Naive thymus-derived CD4-positive, alpha-beta T cell (primary cell): ENCODE data around the gene NR6A1. TPM values are rescaled to one million over a fixed set of nuclear protein-coding genes. Genes with fewer than 3 reads are reported as not detected.

Experiments
- ATAC-seq: fragments of 150-1000 bp; cut with Tn5 transposase; 2 replicates; pipeline ENCODE4 v1.10.0; 2021; ENCODE audit warnings: mild to moderate bottlenecking, moderate library complexity
- CTCF ChIA-PET: fragments of 350-600 bp; sonication (Branson Sonifier 250); formaldehyde crosslinking; loops from one replicate; lab custom pipeline; 2021; ENCODE audit warnings: antibody characterized with exemption; lab: Charles Lee
- POLR2A ChIA-PET: fragments of 350-600 bp; sonication (Branson Sonifier 250); formaldehyde crosslinking; loops from one replicate; lab custom pipeline; 2021; ENCODE audit warnings: antibody characterized with exemption, inconsistent platforms; lab: Charles Lee
- DNase-seq, 9 donors: peaks; one replicate each; pipeline versions ENCODE4 v3.0.0 to v3.0.0-alpha.2; 2020 to 2022; ENCODE audit warnings: mixed read lengths in 1 of 9
- H3K27ac ChIP-seq: one replicate; pipeline ENCODE4 v1.7.0; 2013; ENCODE audit warnings: mild to moderate bottlenecking, low read depth, low read length, moderate library complexity
- H3K27me3 ChIP-seq, 2 donors: one replicate each; pipeline ENCODE4 v1.7.0; 2013; ENCODE audit warnings: low read length in 2 of 2, mild to moderate bottlenecking in 2 of 2, moderate library complexity in 2 of 2; ENCODE audit not compliant: control insufficient read depth in 2 of 2, insufficient read depth in 2 of 2
- H3K36me3 ChIP-seq, 3 experiments: 1 replicate in 2 of 3; 2 replicates in 1 of 3; pipeline ENCODE4 v1.7.0; 2013; ENCODE audit warnings: low read length in 3 of 3, mild to moderate bottlenecking in 3 of 3, moderate library complexity in 1 of 3; ENCODE audit not compliant: insufficient read depth in 3 of 3, control insufficient read depth in 2 of 3
- H3K4me1 ChIP-seq, 2 donors: one replicate each; pipeline ENCODE4 v1.7.0; 2013; ENCODE audit warnings: low read length in 2 of 2, mild to moderate bottlenecking in 2 of 2, moderate library complexity in 1 of 2; ENCODE audit not compliant: control insufficient read depth in 2 of 2, insufficient read depth in 2 of 2
- H3K4me3 ChIP-seq: 2 replicates; pipeline ENCODE4 v1.7.0; 2013; ENCODE audit warnings: mild to moderate bottlenecking, low read length
- H3K9me3 ChIP-seq, 3 experiments: 1 replicate in 2 of 3; 2 replicates in 1 of 3; pipeline ENCODE4 v1.7.0; 2013; ENCODE audit warnings: low read length in 3 of 3; ENCODE audit not compliant: control insufficient read depth in 2 of 3
- H3K27ac Mint-ChIP-seq, 9 donors: one replicate each; pipeline ENCODE4 v1.8.0; 2020 to 2022; ENCODE audit warnings: mixed read lengths in 9 of 9, mild to moderate bottlenecking in 8 of 9, moderate library complexity in 5 of 9, inconsistent platforms in 2 of 9
- H3K27me3 Mint-ChIP-seq, 5 donors: one replicate each; pipeline ENCODE4 v1.8.0; 2021 to 2022; ENCODE audit warnings: mixed read lengths in 5 of 5, mild to moderate bottlenecking in 1 of 5
- H3K36me3 Mint-ChIP-seq, 5 donors: one replicate each; pipeline ENCODE4 v1.8.0; 2020 to 2022; ENCODE audit warnings: mixed read lengths in 5 of 5, mild to moderate bottlenecking in 3 of 5, inconsistent platforms in 1 of 5
- H3K4me1 Mint-ChIP-seq, 7 donors: one replicate each; pipeline ENCODE4 v1.8.0; 2020 to 2022; ENCODE audit warnings: mixed read lengths in 7 of 7, mild to moderate bottlenecking in 3 of 7, inconsistent platforms in 1 of 7
- H3K4me3 Mint-ChIP-seq, 10 donors: one replicate each; pipeline ENCODE4 v1.8.0; 2020 to 2022; ENCODE audit warnings: mild to moderate bottlenecking in 10 of 10, mixed read lengths in 10 of 10, moderate library complexity in 6 of 10, inconsistent platforms in 2 of 10
- H3K9me3 Mint-ChIP-seq, 11 donors: one replicate each; pipeline ENCODE4 v1.8.0; 2020 to 2022; ENCODE audit warnings: mixed read lengths in 11 of 11, mild to moderate bottlenecking in 4 of 11, inconsistent platforms in 1 of 11, moderate library complexity in 1 of 11
- intact Hi-C, 2 donors: fragments of 100-400 bp; cut with micrococcal nuclease; formaldehyde crosslinking; loops; one replicate each; pipeline ENCODE4 v1.15.1; 2023
- polyA plus RNA-seq, 2 donors: library from polyadenylated mRNA; unstranded; fragments of 300-500 nt; fragmentation: Illumina TruSeq; gene quantifications; one replicate each; pipeline ENCODE4 v1.2.3, GENCODE V29; 2021
- total RNA-seq, 6 experiments: library from RNA in 5 of 6; stranded (reverse) in 5 of 6; gene quantifications; 1 replicate in 5 of 6; 2 replicates in 1 of 6; pipeline ENCODE4 v1.2.3 and lab custom pipeline; 2021 to 2026

The NR6A1 gene
- total and polyA plus RNA-seq, 7 experiments from 2014 or later, result 0.21 to 0.78 (median 0.51) TPM; not detected in 4

GRCh38 chr9:124557895-124558294, 213.2 kb downstream of the NR6A1 start:
- no peak overlapping the region for H3K4me3 Mint-ChIP-seq
- no peak overlapping the region for H3K27ac Mint-ChIP-seq
- DNase-seq (no peak), ATAC-seq (no peak)
- H3K4me1 Mint-ChIP-seq, result peaks cover 0 to 2% (median 0%) of the 10 kb centered on the region in 7 donors
- POLR2A ChIA-PET, result no interaction called here
- H3K27me3 Mint-ChIP-seq, result peaks cover 0 to 10% (median 0%) of the 10 kb centered on the region in 5 donors
- intact Hi-C loops, result no loop called here
- no peak overlapping the region for H3K27ac ChIP-seq
- no peaks in the 10 kb centered on the region for H3K9me3 Mint-ChIP-seq
- no peaks in the 10 kb centered on the region for H3K9me3 ChIP-seq
- no peaks in the 10 kb centered on the region for H3K36me3 ChIP-seq
- no peaks in the 10 kb centered on the region for H3K27me3 ChIP-seq
- H3K36me3 Mint-ChIP-seq, result no peaks in the 10 kb centered on the region
- no peaks in the 10 kb centered on the region for H3K4me1 ChIP-seq
- H3K4me3 ChIP-seq, result no peak overlapping the region
- CTCF ChIA-PET, result no interaction called here

GRCh38 chr9:124555043-124555442, 216.1 kb downstream of the NR6A1 start:
- Histone ChIP-seq H3K9me3 (no peaks in the 10 kb centered on the region), H3K4me3 (no peak overlapping the region), H3K36me3 (no peaks in the 10 kb centered on the region), H3K27me3 (no peaks in the 10 kb centered on the region), H3K27ac (no peak overlapping the region), H3K4me1 (peaks cover 0 to 4% of the 10 kb centered on the region in 2 donors)
- ATAC-seq, result no peak
- peaks cover 0 to 2% (median 0%) of the 10 kb centered on the region in 7 donors for H3K4me1 Mint-ChIP-seq
- no peak overlapping the region for H3K4me3 Mint-ChIP-seq
- no peak for DNase-seq
- intact Hi-C loops, result no loop called here
- POLR2A ChIA-PET, result interaction anchor here (0.6 kb wide), 1 partner anchor 20 kb away, joined by 3 read pairs; no protein-coding TSS in a partner anchor
- CTCF ChIA-PET, result interaction anchor here (0.6 kb wide), 2 partner anchors 18 to 82 kb away, joined by 3 to 4 read pairs; no protein-coding TSS in a partner anchor
- H3K36me3 Mint-ChIP-seq, result no peaks in the 10 kb centered on the region
- H3K27me3 Mint-ChIP-seq, result peaks cover 0 to 8% (median 0%) of the 10 kb centered on the region in 5 donors
- no peaks in the 10 kb centered on the region for H3K9me3 Mint-ChIP-seq
- H3K27ac Mint-ChIP-seq, result no peak overlapping the region

- Mint-ChIP-seq H3K36me3 (no peaks in the 10 kb centered on the region), H3K9me3 (no peaks in the 10 kb centered on the region), H3K27ac (no peak overlapping the region), H3K4me3 (no peak overlapping the region), H3K27me3 (peaks cover 0 to 12% (median 0%) of the 10 kb centered on the region in 5 donors), H3K4me1 (peaks cover 0 to 11% (median 6%) of the 10 kb centered on the region in 7 donors)
- ChIA-PET POLR2A (no interaction called here), CTCF (interaction anchor here (0.7 kb wide), 2 partner anchors 19 to 112 kb away, joined by 3 read pairs; no protein-coding TSS in a partner anchor)
- ATAC-seq, result no peak
- DNase-seq, result no peak
- intact Hi-C loops, result no loop called here
- no peak overlapping the region for H3K4me3 ChIP-seq
- no peaks in the 10 kb centered on the region for H3K27me3 ChIP-seq
- no peaks in the 10 kb centered on the region for H3K9me3 ChIP-seq
- peaks cover 0 to 9% of the 10 kb centered on the region in 2 donors for H3K4me1 ChIP-seq
- no peaks in the 10 kb centered on the region for H3K36me3 ChIP-seq
- H3K27ac ChIP-seq, result no peak overlapping the region
These were observed 217.4 kb downstream of the NR6A1 start for GRCh38 chr9:124553738-124554137.

DNA sequence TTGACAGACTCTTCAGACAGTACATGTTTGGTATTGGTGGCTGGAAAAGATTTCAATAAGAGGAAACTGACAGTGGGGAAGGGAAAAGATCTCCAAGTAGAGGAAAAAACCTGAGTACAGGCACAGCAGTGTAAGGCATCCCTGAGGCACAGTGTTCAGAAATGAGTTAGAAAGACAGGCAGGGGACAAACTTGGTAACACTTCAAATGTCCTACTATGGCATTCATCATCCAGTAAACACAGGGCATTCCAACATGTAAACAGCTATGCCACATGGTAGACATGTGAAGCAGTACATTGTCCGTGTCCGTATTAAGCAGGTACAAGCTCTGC, 218.9 kb downstream of the NR6A1 start:
- DNase-seq (no peak), ATAC-seq (no peak)
- no peaks in the 10 kb centered on the region for H3K36me3 Mint-ChIP-seq
- no peaks in the 10 kb centered on the region for H3K9me3 Mint-ChIP-seq
- Histone ChIP-seq H3K4me3 (no peak overlapping the region), H3K36me3 (no peaks in the 10 kb centered on the region), H3K27ac (no peak overlapping the region), H3K4me1 (peaks cover 0 to 10% of the 10 kb centered on the region in 2 donors), H3K27me3 (no peaks in the 10 kb centered on the region), H3K9me3 (no peaks in the 10 kb centered on the region)
- CTCF ChIA-PET, result interaction anchor here (1.4 to 1.9 kb wide), 3 partner anchors 15 to 168 kb away, joined by 5 to 11 read pairs (median 8); no protein-coding TSS in a partner anchor
- H3K27me3 Mint-ChIP-seq, result peaks cover 0 to 16% (median 0%) of the 10 kb centered on the region in 5 donors
- POLR2A ChIA-PET, result no interaction called here
- peaks cover 0 to 15% (median 9%) of the 10 kb centered on the region in 7 donors for H3K4me1 Mint-ChIP-seq
- intact Hi-C loops, result no loop called here
- H3K27ac Mint-ChIP-seq, result no peak overlapping the region
- no peak overlapping the region for H3K4me3 Mint-ChIP-seq

DNA sequence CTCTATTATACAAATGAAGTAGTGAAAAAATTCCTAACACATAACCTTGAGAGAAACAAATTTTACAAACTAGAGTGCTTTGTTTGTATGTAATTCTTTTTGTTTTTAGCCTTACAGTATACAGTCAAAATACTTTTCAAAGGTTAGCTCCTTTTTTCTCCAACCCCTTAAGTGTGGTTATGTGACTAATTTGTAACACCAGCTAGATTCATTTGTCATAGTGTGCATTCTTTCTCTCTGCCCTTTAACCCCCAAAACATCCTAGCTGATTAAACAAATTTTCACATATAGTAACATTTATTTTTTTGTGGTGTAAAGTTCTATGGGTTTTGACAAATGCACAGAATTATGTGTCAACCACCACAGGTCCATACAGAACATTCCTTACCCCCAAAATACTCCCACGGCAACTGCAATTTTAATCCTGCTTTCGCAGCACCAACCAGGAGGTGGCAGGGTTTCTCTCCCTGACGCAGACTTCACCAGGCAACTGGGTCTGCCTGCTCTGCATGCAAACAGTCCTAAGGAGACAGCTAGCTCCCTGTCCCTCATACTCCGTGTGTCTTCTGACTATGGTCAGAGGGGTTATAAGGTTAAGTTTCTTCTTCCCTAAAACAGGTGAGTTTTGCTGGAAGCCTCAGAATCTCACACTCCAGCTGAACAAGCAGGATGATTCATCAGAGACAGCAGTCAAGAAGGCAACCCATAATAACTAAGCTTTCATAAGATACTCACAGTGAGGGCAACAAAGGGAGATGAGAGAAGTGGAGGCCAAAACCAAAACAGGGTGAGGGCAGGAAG, 219.4 kb downstream of the NR6A1 start:
- intact Hi-C loops, result loop anchor here (1.0 kb wide), 2 partner anchors 66 to 161 kb away; no protein-coding TSS in a partner anchor
- peaks cover 0 to 15% (median 9%) of the 10 kb centered on the region in 7 donors for H3K4me1 Mint-ChIP-seq

DNA sequence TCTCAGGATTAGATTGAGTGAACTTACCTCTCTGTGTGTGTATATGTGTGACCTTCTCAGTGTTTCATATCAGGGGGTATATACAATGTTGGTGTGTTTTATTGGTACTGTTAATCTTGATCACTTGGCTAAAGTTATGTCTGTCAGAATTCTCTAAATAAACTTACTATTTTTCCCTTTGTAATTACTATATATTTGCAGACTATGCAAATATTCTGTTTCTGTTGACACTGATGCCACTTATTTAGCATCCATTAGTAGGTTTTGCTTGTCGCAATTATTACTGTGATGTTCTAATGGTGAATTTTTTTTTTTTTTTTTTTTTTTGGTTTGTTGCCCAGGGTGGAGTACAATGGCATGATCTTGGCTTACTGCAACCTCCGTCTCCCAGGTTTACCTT, 221.0 kb downstream of the NR6A1 start:
- Mint-ChIP-seq H3K4me1 (peaks cover 0 to 15% (median 9%) of the 10 kb centered on the region in 7 donors), H3K9me3 (no peaks in the 10 kb centered on the region), H3K27ac (no peak overlapping the region), H3K27me3 (peaks cover 0 to 15% (median 0%) of the 10 kb centered on the region in 5 donors), H3K4me3 (no peak overlapping the region), H3K36me3 (no peaks in the 10 kb centered on the region)
- POLR2A ChIA-PET, result no interaction called here
- no peak for DNase-seq
- no peaks in the 10 kb centered on the region for H3K36me3 ChIP-seq
- H3K9me3 ChIP-seq, result no peaks in the 10 kb centered on the region
- H3K27ac ChIP-seq, result no peak overlapping the region
- intact Hi-C loops, result no loop called here
- CTCF ChIA-PET, result interaction anchor here (0.6 kb wide), 1 partner anchor 1515 kb away, joined by 3 read pairs; no protein-coding TSS in a partner anchor
- peaks cover 0 to 10% of the 10 kb centered on the region in 2 donors for H3K4me1 ChIP-seq
- no peak for ATAC-seq
- no peak overlapping the region for H3K4me3 ChIP-seq
- H3K27me3 ChIP-seq, result no peaks in the 10 kb centered on the region

More for the DNA sequence above, 219.4 kb downstream of the NR6A1 start:
- Histone ChIP-seq H3K27me3 (no peaks in the 10 kb centered on the region), H3K4me3 (no peak overlapping the region), H3K36me3 (no peaks in the 10 kb centered on the region), H3K9me3 (no peaks in the 10 kb centered on the region), H3K27ac (no peak overlapping the region), H3K4me1 (peaks cover 0 to 10% of the 10 kb centered on the region in 2 donors)
- H3K4me3 Mint-ChIP-seq, result no peak overlapping the region
- H3K27ac Mint-ChIP-seq, result no peak overlapping the region
- no peaks in the 10 kb centered on the region for H3K9me3 Mint-ChIP-seq
- DNase-seq (peak in 7 of 9 donors; percentile 18 to 38 (median 30)), ATAC-seq (peak; percentile 45)
- H3K27me3 Mint-ChIP-seq, result peaks cover 0 to 16% (median 0%) of the 10 kb centered on the region in 5 donors
- ChIA-PET CTCF (interaction anchor here (0.7 to 1.9 kb wide), 4 partner anchors 13 to 169 kb away, joined by 3 to 11 read pairs (median 6); no protein-coding TSS in a partner anchor), POLR2A (no interaction called here)
- no peaks in the 10 kb centered on the region for H3K36me3 Mint-ChIP-seq
